ENCODE measurements around the gene DNAH2.

Gene DNAH2

GRCh38 chr17:7790150-7790549 is 72.6 kb downstream of the DNAH2 start:
- no peak overlapping the region for H3K4me3 ChIP-seq (ENCODE audit: low read length)
- TF ChIP-seq CTCF (conservative IDR thresholded peaks at IDR 0.05; ENCODE audit: low read depth, low read length) = no peak
- no peak for DNase-seq (ENCODE audit: low read depth)

- TF ChIP-seq CTCF (conservative IDR thresholded peaks at IDR 0.05; ENCODE audit: low read depth, low read length) = no peak
- no peak overlapping the region for H3K4me3 ChIP-seq (ENCODE audit: low read length)
- no peak for DNase-seq (ENCODE audit: low read depth)
Observed at GRCh38 chr17:7792611-7793010, 75.1 kb downstream of the DNAH2 start.

- DNase-seq (ENCODE audit: low read depth) = no peak
- H3K4me3 ChIP-seq (ENCODE audit: low read length) = no peak overlapping the region
- TF ChIP-seq CTCF (conservative IDR thresholded peaks at IDR 0.05; ENCODE audit: low read depth, low read length) = no peak
Observed at GRCh38 chr17:7794075-7794663, 76.6 kb downstream of the DNAH2 start.

- no peak overlapping the region for H3K4me3 ChIP-seq (ENCODE audit: low read length)
- DNase-seq (ENCODE audit: low read depth) = no peak
- TF ChIP-seq CTCF (conservative IDR thresholded peaks at IDR 0.05; ENCODE audit: low read depth, low read length) = no peak
Observed at GRCh38 chr17:7797976-7798375, 80.4 kb downstream of the DNAH2 start.

GRCh38 chr17:7798839-7799238 is 81.3 kb downstream of the DNAH2 start:
- TF ChIP-seq CTCF (conservative IDR thresholded peaks at IDR 0.05; ENCODE audit: low read depth, low read length) = no peak
- no peak for DNase-seq (ENCODE audit: low read depth)
- H3K4me3 ChIP-seq (ENCODE audit: low read length) = no peak overlapping the region

GRCh38 chr17:7803981-7804380 is 86.4 kb downstream of the DNAH2 start:
- TF ChIP-seq CTCF (conservative IDR thresholded peaks at IDR 0.05; ENCODE audit: low read depth, low read length) = no peak
- no peak overlapping the region for H3K4me3 ChIP-seq (ENCODE audit: low read length)
- no peak for DNase-seq (ENCODE audit: low read depth)

GRCh38 chr17:7806587-7806986 is 89.0 kb downstream of the DNAH2 start:
- no peak for DNase-seq (ENCODE audit: low read depth)
- TF ChIP-seq CTCF (conservative IDR thresholded peaks at IDR 0.05; ENCODE audit: low read depth, low read length) = no peak
- no peak overlapping the region for H3K4me3 ChIP-seq (ENCODE audit: low read length)

Data from retinal pigment epithelial cell (primary cell).